Panc1 (cell line): ENCODE results near the gene DPYD. TPM values are rescaled to one million over a fixed set of nuclear protein-coding genes. Genes with fewer than 3 reads are reported as not detected.

Source experiments
- ATAC-seq: fragments of 200-7000 bp; cut with Tn5 transposase; 2 replicates; pipeline ENCODE4 v1.9.1; 2020; ENCODE audit warnings: mild to moderate bottlenecking, moderate library complexity
- BruUV-seq: library from RNA; stranded (reverse); fragments of 400-500 nt; replicated peaks from 2 replicates; lab custom pipeline; 2021; lab: Mats Ljungman, UMichigan
- CTCF ChIA-PET: fragments of 300-600 bp; sonication (Branson Sonifier 250); formaldehyde crosslinking; loops from one replicate; lab custom pipeline; 2022; ENCODE audit warnings: antibody characterized with exemption; lab: Charles Lee
- POLR2A ChIA-PET: fragments of 300-600 bp; sonication (Branson Sonifier 250); formaldehyde crosslinking; loops from one replicate; lab custom pipeline; 2022; ENCODE audit warnings: antibody characterized with exemption; lab: Charles Lee
- DNase-seq: peaks from one replicate; pipeline ENCODE4 v3.0.0-alpha.2; 2010; ENCODE audit warnings: low read depth, low spot score
- H3K27ac ChIP-seq: 2 replicates; pipeline ENCODE4 v1.5.1; 2011; ENCODE audit warnings: mild to moderate bottlenecking, low read length, inconsistent platforms
- H3K27me3 ChIP-seq: fragments of 200-500 bp; sonication (Bioruptor generic); 2 replicates; pipeline ENCODE4 v1.6.0; 2014; ENCODE audit warnings: low read length, inconsistent platforms; ENCODE audit not compliant: control insufficient read depth, insufficient read depth
- H3K36me3 ChIP-seq: fragments of 200-500 bp; sonication (Bioruptor generic); 2 replicates; pipeline ENCODE4 v1.5.1; 2014; ENCODE audit warnings: inconsistent platforms, mild to moderate bottlenecking, low read length, moderate library complexity; ENCODE audit not compliant: control insufficient read depth, insufficient read depth
- H3K4me1 ChIP-seq: 2 replicates; pipeline ENCODE4 v1.5.1; 2011; ENCODE audit warnings: inconsistent platforms, mild to moderate bottlenecking, low read length, moderate library complexity; ENCODE audit not compliant: control insufficient read depth, insufficient read depth
- H3K4me3 ChIP-seq, 2 experiments: 2 replicates each; pipeline ENCODE4 v1.5.1; 2011 to 2012; ENCODE audit warnings: low read depth in 2 of 2, low read length in 2 of 2, mild to moderate bottlenecking in 2 of 2, inconsistent platforms in 1 of 2, moderate library complexity in 1 of 2
- H3K9me3 ChIP-seq: fragments of 200-500 bp; sonication (Bioruptor generic); 2 replicates; pipeline ENCODE4 v1.5.1; 2014; ENCODE audit warnings: low read depth, mild to moderate bottlenecking, inconsistent platforms, low read length, moderate library complexity; ENCODE audit not compliant: control insufficient read depth, insufficient read depth
- CTCF ChIP-seq: fragments of 450-650 bp; IDR thresholded peaks from 2 replicates; pipeline ENCODE4 v1.5.1; 2017; ENCODE audit warnings: mild to moderate bottlenecking
- POLR2AphosphoS5 ChIP-seq: IDR thresholded peaks from 2 replicates; pipeline ENCODE4 v1.6.1; 2012; ENCODE audit warnings: mild to moderate bottlenecking, low read depth, low read length, moderate library complexity
- REST ChIP-seq, 2 experiments: IDR thresholded peaks; 2 replicates each; pipeline ENCODE4 v1.6.1; 2011 to 2012; ENCODE audit warnings: low read depth in 2 of 2, control low read depth in 1 of 2, low read length in 1 of 2, mild to moderate bottlenecking in 1 of 2, moderate library complexity in 1 of 2; ENCODE audit not compliant: insufficient read depth in 1 of 2
- SIN3A ChIP-seq: IDR thresholded peaks from 2 replicates; pipeline ENCODE4 v1.6.1; 2012; ENCODE audit warnings: low read depth, mild to moderate bottlenecking, low read length, moderate library complexity, borderline replicate concordance; ENCODE audit not compliant: insufficient read depth
- TCF7L2 ChIP-seq: IDR thresholded peaks from 2 replicates; pipeline ENCODE4 v1.6.1; 2011; ENCODE audit warnings: mild to moderate bottlenecking, low read depth, low read length, inconsistent platforms
- in situ Hi-C: cut with HindIII; loops from 2 replicates; pipeline ENCODE4 v1.10.0; 2016; ENCODE audit warnings: low sequenced_read_pairs, low pct_unique_long_range_greater_than_20kb
- intact Hi-C: fragments of 100-400 bp; cut with micrococcal nuclease; formaldehyde crosslinking; loops from one replicate; pipeline ENCODE4 v1.10.0; 2022; ENCODE audit not compliant: unreplicated experiment
- total RNA-seq: library from RNA; stranded (reverse); gene quantifications from one replicate; pipeline ENCODE4 v1.2.1, GENCODE V29; 2021; ENCODE audit not compliant: unreplicated experiment

Gene DPYD
- total RNA-seq, 1 experiment from 2014 or later, result 2.0 TPM

GRCh38 chr1:97906567-97907241 is 14.1 kb downstream of the DPYD start:
- ChIA-PET CTCF (no interaction called here), POLR2A (no interaction called here)
- no peak overlapping the region for H3K4me3 ChIP-seq
- no peaks in the 10 kb centered on the region for H3K27me3 ChIP-seq
- intact Hi-C loops (no loop called here), in situ Hi-C loops (no loop called here)
- no peaks in the 10 kb centered on the region for H3K36me3 ChIP-seq
- no peaks in the 10 kb centered on the region for H3K4me1 ChIP-seq
- no peak for ATAC-seq
- DNase-seq, result no peak
- no peaks in the 10 kb centered on the region for H3K9me3 ChIP-seq
- TF ChIP-seq SIN3A, result no peak
- no peak for TF ChIP-seq TCF7L2
- TF ChIP-seq POLR2AphosphoS5, result no peak
- TF ChIP-seq CTCF, result no peak
- TF ChIP-seq REST (IDR thresholded peaks at IDR 0.05; ENCODE audit: insufficient read depth in 1 of 2, low read depth in 2 of 2, low read length in 1 of 2), result no peak
- no TSS peak for BruUV-seq
- H3K27ac ChIP-seq, result no peak overlapping the region

- in situ Hi-C loops, result no loop called here
- no peaks in the 10 kb centered on the region for H3K4me1 ChIP-seq
- ATAC-seq, result no peak
- intact Hi-C loops, result no loop called here
- ChIA-PET POLR2A (no interaction called here), CTCF (no interaction called here)
- TF ChIP-seq POLR2AphosphoS5 (no peak), REST (IDR thresholded peaks at IDR 0.05; ENCODE audit: insufficient read depth in 1 of 2, low read depth in 2 of 2, low read length in 1 of 2) (no peak), CTCF (no peak), SIN3A (no peak), TCF7L2 (no peak)
- DNase-seq, result no peak
- H3K9me3 ChIP-seq, result no peaks in the 10 kb centered on the region
- H3K4me3 ChIP-seq, result no peak overlapping the region
- no TSS peak for BruUV-seq
- no peak overlapping the region for H3K27ac ChIP-seq
- no peaks in the 10 kb centered on the region for H3K36me3 ChIP-seq
- H3K27me3 ChIP-seq, result no peaks in the 10 kb centered on the region
Measured at GRCh38 chr1:97905141-97905940, 15.5 kb downstream of the DPYD start.
